C4-2B (cell line): Measurements from ENCODE around the gene DOCK6.

Source experiments
- H3K27ac ChIP-seq: fragments of 450-650 bp; 2 replicates; pipeline ENCODE4 v1.5.1; 2017
- CTCF ChIP-seq: fragments of 450-650 bp; conservative IDR thresholded peaks from 2 replicates; pipeline ENCODE4 v1.5.1; 2017; ENCODE audit warnings: mild to moderate bottlenecking
- ZFX ChIP-seq: fragments of 450-650 bp; IDR thresholded peaks from 2 replicates; pipeline ENCODE4 v1.6.1; 2017

Gene DOCK6

GRCh38 chr19:11268783-11269267 lies 6.5 kb upstream of the DOCK6 start:
- no peak for TF ChIP-seq CTCF
- TF ChIP-seq ZFX = no peak
- no peak overlapping the region for H3K27ac ChIP-seq

- H3K27ac ChIP-seq = no peak overlapping the region
- TF ChIP-seq CTCF (no peak), ZFX (no peak)
These were observed 5.2 kb upstream of the DOCK6 start for GRCh38 chr19:11267316-11268085.

- H3K27ac ChIP-seq = no peak overlapping the region
- TF ChIP-seq ZFX (no peak), CTCF (no peak)
These were observed 3.5 kb upstream of the DOCK6 start for GRCh38 chr19:11265785-11266236.

DNA sequence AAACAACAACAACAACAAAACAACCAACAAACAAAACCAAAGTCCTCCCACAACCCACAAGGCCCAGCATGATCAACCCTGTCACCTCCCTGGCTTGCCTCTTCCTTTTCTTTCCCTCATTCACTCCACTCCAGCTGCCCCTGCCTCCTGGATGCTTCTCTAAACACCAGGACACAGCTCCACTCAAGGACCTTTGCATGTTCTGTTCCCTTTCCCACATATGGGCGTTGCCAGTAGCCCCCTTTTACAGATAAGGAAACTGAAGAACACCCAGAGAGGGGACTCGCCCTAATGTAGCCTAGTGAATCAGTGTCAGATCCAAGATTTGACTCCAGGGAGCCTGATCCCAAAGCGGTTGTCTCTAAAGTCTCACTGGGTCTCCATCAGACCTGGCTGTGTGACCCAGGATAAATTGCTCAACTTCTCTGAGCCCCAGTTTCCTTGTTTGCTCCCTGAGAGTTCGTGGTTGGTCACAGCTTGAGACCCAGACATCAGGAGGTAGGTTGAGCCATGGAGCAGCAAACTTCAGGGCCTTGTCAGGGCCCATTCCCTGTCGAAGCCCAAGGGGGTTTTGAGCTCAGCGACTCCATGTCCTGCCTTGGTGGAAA lies 3.0 kb upstream of the DOCK6 start:
- H3K27ac ChIP-seq = no peak overlapping the region
- TF ChIP-seq CTCF = no peak
- no peak for TF ChIP-seq ZFX

- no peak overlapping the region for H3K27ac ChIP-seq
These were observed 2.3 kb upstream of the DOCK6 start for GRCh38 chr19:11264452-11265176.

DNA sequence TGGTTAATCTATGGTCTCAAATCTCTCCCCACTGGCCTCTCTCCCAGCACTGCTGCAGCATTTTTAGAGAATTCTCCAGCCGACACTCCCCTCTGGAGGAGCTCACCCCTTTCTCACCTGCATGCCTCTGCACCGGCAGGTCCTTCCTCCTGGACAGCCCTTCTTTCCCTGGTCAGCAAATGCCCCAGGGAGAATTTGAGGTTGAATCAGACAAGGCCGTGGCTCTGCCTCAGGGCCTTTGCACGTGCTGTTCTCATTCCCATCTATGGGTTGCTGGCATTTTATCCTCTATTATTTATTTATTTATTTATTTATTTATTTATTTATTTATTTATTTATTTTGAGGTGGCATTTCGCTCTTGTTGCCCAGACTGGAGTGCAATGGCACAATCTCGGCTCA lies 1.4 kb upstream of the DOCK6 start:
- no peak for TF ChIP-seq CTCF
- no peak for TF ChIP-seq ZFX
- H3K27ac ChIP-seq = no peak overlapping the region

More at GRCh38 chr19:11264452-11265176, 2.3 kb upstream of the DOCK6 start:
- no peak for TF ChIP-seq ZFX
- no peak for TF ChIP-seq CTCF
